HTR-8/SVneo (cell line): ENCODE results near the gene RNF133.

Experiments used
- DNase-seq: peaks from one replicate; pipeline ENCODE4 v3.0.0; 2011; ENCODE audit warnings: low spot score, mixed read lengths; ENCODE audit not compliant: insufficient read length
- FAIRE-seq: peaks from 2 replicates; lab custom pipeline; 2011; peaks lifted over from hg19 to GRCh38; lab: Jason Lieb, UNC

Gene RNF133

DNA sequence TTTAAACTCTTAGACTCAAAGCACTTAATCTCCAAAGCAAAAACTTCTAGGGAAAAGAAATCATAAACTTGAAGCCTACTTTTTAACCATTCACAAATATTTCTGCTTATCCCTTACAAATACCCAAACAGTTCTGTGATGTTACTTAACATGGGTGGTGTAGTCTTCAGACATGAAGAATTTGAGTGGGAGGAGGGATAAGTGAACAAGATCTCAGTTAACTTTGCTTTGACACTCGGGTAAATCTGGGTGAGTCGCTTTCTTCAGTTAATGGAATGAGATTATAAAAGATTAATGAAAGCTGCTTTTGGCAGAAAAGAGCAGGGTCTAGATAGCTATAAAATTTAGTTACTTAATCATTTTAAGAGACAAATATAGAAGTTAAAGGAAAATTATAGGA lies 47.5 kb downstream of the RNF133 start:
- FAIRE-seq: no peak
- no peak for DNase-seq
